Activated T-cell treated with anti-CD3 and anti-CD28 coated beads for 24 hours (primary cell): ENCODE data around the gene EXOSC7.

Experiments
- DNase-seq: peaks from one replicate; pipeline ENCODE4 v3.0.0-alpha.2; 2020; ENCODE audit warnings: low read depth

The EXOSC7 gene

DNA sequence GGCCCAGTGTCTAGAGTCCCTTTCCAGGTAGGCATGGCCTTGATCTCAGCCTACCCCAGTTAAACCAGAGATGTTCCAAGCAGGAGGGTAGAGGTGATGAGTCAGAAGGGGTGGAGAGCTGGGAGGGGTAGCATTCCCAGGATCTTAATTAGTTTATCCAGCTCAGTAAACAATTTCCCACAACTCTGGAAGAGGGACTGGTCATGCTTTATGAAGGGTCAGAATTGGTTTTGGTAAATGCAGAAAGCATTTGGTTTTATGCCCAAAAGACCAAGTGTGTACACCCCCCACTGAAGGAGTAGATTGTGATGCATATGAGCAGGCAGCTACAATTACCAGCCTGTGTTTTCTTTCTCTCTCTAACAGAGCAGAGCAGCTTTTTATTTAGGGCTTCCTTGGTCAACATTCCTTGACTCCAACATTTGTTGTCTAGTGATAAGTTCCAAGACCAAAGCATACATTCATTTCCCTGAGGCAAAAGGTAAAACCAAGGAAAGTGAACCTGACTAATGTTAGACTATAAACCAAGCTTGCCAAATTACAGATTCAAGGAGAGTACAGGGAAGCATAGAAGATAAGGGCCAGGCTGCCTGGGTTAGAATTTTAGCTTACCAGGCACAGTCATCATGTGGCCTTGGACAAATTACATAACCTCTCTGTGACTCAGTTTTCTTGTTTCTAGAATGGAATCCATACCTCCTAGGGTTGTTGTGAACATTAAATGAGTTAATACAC, 17.6 kb downstream of the EXOSC7 start:
- DNase-seq = no peak

DNA sequence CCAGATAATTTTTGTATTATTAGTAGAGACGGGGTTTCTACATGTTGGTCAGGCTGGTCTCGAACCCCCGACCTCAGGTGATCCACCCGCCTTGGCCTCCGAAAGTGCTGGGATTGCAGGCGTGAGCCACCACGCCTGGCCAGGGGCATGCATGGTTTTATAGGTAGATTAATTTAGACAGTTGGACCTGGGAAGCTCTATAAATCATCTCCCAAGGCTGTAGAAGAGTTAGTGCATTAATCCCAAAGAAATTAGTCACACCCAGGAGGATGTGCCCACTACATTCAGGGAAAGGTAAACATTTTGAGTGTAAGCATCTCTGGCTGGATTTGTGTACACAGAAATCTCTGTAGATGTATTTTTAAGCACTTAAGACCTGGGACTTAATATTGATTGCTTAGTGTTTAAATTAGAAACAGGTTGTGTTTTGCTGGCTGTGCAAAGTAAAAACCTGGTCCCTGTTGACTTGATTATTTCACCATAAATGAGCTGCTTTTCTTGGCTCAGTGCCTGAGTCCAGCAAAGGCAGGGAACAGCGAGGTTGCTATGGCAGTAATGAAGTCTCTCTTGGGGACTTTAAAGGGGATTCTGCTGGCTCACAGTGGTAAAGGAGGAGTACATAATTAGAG, 19.2 kb downstream of the EXOSC7 start:
- DNase-seq = no peak

DNA sequence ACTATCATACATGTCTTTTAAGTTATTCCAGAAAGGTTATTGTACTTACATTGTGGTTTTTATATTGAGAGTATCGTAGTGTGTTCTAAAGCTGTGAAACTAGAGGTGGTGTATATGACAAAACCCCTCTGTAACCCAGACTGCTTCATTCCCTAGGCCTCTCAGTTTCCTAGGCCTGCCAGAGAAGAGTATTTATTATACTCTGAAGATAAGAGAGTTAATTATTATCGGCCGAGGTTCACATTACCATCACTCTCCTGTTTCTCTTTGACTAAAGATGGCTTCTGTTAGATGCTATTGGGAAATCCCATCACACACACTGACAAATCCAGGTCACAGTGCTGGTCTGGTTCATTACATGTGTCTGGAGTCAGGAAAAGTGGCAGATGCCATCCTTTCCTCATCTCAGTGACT, 20.5 kb downstream of the EXOSC7 start:
- DNase-seq = no peak

DNA sequence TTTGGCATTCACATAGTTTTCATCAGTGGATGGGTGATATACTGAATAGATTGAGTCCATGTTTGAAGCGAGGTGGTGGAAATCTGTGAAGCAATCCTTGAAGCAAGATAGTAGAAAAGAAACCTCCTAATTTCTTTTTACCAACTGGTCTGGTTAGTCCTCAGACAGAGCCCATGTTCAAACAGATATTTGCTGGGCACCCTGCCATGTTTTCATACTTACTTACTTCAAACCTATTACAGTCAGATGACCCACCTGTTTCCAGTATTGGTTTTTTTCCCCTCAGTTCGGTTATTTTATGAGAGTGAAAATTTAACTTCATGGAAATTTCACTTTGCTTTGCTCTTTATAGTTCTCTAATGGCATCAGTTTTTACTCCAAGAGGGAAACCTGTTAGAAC, 23.7 kb downstream of the EXOSC7 start:
- DNase-seq = no peak

DNA sequence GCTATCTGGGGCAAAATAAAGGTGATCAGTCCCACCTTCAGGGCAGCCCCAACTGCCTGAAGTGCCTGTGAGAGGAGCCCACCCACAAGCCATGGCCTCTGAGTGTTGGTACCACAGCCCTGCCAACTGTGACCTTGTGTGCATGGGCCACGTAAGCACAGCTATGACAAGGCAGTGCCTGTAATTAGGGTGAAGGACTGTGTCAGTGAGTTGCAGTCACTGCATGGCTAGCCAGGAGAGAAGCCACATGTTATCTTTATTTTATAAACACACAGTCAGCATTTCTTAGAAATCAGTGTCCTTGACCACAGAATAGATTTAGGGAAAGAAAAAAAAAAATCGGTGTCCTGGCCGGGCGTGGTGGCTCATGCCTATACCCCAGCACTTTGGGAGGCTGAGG, 24.8 kb downstream of the EXOSC7 start:
- no peak for DNase-seq

DNA sequence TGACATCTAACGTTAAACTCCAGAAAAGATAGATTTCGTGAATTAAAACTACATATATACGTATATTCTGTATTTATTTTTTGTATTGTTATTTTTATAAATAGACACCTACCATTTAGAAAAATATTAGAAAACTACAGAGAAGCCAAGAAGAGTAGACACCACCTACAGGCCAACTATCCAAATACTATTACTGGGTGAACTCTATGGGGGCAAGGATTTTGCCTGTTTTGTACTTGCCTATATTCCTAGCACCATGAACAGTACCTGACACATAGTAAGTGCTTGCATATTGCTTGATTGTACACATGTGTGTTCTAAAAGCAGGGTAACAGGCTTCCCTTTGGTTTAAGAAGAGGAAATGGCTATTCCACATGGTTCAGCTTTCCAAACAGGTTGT, 25.7 kb downstream of the EXOSC7 start:
- DNase-seq = no peak

DNA sequence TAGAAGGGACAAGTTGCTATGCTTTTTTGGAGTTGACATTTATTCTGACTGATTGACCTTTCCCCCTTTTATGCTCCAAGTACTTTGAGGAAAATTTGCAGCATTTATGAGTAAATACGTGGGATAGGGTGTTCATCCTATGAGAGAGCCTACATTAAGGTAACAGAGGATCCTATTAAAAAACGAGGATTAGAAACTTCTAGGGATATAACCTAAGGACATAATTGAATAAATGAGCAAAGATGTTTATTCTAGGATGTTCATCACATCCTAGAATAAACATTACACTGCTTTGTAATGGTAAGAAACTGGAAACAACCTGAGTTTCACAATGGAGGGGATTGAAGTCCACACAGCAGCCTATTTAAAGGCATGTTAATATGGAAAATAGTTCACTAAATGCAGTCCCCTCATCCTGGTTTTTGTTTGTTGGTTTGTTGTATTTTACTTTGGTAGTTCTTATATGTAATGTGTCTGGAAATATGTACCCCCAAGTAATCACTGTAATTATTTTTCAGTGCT, 26.2 kb downstream of the EXOSC7 start:
- DNase-seq = no peak

DNA sequence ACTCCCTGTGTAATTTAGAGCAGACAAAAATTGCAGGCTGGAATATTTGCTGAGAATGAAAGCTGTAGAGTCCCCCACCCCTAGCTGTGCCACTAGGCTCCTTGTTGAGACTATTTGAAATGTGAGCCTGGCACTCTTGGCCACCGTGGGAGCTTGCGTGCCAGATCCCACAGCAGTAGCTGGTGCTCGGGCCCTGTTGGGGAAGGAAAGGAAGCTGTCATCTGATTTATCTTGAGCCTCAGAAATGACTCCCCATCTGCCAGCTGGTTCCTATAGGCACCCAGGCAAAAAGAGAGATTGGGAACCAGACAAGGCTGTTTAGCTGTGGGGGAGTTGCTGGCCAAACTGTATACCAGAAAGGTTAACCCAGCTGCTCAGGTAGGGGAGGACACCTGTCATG, 26.7 kb downstream of the EXOSC7 start:
- DNase-seq = no peak

DNA sequence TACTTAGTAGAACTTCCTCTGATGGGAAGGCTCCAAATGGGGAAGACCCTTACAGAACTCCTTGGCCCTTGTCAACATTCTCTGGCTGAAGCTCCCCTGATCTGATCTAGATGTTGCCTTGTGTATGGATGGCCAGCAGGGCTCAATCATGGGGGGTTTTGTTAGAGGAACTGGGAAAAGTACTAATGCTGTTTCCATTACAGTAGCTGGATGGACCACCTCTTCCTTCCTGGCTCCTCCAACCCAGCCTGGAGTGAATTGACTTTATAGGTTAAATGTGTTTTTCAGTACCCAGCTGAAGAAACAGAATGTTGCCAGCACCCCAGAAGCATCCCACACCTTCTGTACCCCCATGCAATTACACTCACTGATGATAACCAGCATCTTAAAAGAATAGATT, 27.4 kb downstream of the EXOSC7 start:
- DNase-seq = no peak

DNA sequence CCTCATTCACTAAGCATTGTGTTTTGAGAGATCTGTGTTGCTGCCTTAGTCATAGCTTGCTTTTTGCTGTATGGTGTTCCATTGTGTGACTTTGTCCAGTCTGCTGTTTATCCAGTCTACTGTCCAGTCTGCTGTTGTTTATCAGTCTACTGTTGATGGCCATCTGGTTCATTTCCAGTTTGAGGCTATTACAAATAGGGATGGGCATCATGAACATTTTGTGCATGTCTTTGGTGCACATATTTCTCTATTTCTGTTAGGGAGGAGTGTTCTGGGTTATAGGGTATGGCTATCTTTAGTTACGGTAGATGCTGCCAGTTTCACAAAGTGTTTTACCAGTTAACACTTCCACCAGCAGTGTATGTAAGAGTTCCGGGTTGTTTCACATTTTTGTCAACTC, 27.8 kb downstream of the EXOSC7 start:
- DNase-seq = no peak

DNA sequence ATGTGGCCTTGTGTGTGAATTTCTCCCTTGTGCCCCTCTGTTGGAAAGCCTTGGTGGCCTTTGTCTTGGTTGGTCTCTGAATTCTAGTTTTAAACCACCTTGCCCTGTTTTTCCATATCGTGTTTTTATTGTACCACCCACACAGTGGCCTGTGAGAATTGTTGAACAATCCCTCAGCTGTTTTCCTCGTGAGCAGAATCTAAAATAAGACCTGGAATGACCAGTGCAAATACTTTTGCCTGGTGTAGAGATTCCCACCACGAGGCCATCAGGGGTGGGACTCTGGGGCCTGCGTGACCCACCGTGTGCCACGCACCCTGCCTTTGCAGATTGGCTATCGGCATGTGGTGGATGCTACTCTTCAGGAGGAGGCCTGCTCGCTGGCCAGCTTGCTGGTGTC, 31.0 kb downstream of the EXOSC7 start:
- DNase-seq = no peak

DNA sequence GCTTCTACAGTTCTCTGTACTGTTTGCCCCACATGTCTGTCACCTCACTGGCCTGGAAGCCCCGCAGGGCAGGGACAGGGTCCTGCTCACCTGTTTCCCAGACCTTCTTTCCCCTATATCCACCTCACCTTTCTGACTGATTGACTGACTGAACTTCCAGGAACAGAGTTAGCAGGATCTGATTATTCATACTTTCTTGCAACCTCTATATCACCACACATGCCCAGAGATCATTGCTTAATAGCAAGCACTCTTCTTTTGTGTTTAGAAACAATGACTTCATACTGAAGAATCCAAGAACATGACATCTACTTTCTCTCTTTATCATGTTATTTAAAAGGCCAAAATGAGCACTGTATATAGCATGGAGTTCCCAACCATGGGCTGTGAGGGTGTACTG, 32.1 kb downstream of the EXOSC7 start:
- no peak for DNase-seq

DNA sequence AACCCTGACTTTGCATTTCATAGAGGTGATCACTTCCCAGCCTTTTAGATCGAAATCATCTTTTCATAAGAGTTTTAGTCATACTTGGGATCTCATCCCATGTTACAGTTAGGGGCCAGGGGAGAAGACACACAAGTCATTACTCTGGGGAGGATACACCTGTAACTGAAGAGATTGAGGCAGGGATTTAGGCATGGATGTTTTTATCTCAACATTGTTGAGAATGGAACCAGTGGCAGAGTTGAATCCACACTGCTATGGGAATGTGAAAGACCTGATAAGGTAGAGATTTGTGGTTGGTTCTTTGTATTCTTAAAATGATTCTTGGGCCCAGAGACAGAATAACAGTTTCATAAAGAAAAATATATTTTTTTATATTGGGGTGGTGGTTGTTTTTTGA, 33.8 kb downstream of the EXOSC7 start:
- DNase-seq = no peak

DNA sequence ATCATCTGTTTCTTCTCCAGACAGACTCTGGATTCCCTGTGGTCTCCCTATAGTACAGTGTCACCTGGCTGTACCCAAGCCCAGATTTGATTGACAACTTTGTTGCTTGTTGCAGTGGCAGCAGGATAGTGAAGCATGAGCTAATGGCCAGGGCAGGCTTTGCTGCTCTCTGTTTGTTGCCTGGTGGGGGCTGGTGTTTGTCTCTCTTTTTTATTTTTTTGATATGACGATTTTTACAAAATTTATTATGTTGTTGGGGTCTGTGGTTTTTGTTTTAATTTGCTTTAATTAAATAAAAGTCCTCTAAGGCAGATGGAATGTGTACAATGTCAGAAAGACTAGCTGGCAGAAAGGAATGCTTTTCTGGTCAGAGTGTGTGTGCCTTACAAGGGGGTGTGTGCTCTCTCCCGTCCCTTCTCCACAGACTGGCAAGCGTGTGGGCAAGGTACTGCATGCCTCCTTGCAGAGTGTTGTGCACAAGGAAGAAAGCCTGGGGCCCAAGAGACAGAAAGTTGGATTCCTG, 34.8 kb downstream of the EXOSC7 start:
- no peak for DNase-seq

DNA sequence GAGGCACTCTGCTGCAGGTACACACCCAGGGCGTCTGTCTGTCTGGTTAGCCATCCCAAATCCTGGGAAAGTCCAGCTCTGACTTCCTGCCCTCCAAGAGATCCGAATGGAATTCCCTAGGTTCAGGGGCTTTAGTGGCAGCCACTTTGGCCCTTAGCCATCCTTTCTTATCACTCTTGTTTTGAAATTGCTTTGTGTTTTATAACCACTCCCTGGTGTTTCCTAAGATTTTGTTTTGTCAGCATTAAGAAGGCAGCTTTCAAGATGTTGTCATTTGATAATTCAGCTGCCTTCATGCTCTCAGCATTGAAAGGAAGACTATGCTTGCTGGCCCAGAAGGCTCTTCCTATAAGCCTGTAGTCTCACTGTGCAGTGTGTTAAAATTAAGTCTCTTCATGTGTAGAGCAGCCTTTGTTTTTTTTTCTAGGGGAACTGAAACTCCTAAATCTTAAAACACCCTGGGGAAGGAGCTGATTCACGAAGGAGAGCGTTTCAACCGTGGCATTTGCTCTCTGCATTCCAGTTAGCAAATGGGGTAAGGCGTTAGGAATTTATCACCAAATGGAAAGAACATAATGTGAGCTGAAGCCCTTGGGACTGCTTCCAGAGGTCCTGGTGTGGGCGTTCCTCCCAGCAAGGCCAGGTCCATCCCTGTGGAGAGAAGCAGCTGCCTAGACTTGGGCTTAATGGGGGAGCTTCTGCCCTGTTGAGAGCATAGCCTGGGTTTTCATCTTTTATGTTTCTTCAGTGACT, 35.9 kb downstream of the EXOSC7 start:
- no peak for DNase-seq

DNA sequence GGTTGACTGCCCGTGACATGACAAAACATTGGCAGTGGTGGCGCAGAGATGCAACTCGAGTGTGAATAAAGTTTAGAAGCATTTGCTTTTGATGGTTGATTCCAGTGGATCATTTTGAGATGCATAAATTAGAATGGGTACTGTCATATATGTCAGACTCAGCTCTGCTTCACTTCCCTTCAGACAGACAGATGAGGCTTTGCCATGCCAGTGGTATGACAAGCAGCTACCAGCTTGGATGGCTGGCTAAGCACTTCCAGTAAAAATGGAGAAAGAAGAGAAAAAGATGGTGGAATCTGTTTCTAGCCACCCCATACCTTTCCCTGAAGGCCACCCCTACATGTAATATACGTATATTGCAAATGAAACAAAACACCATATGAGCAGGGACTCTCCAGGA, 36.5 kb downstream of the EXOSC7 start:
- no peak for DNase-seq

DNA sequence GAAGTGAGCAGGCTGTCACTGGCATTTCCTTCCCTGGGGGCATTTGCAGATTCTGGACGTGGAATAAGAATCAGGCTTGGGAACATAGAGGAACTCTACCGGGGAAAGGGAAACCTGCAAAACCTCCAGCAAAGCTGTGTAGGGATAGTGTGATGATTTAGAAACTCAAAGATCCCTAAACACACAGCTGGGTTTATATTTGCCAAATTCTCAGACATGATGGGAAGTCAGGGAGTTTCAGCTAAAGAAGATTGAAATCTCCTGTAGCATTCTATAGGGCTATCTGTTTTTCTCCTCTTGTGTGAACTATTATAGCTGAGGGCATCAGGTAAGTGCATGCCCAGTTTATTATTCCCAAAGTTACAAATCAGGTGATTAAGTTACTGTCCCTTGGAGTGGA, 40.9 kb downstream of the EXOSC7 start:
- no peak for DNase-seq

DNA sequence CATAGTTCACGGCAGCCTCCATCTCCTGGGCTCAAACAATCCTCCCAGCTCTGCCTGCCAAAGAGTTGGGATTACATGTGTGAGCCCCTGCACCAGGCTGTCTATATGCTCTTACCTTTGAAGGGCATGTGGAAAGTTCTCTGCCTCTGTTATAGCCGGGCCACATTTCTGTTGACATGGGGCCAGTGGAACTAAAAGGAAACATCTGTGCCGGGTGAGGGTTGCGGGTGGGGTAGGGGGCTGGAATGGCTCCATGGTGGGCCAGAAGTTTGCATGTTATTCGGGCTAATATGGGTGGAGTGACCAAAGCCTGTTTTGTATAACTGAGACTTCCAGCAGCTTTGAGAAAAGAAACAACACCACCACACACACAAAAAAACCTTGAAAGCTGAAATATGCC, 41.8 kb downstream of the EXOSC7 start:
- DNase-seq = no peak

DNA sequence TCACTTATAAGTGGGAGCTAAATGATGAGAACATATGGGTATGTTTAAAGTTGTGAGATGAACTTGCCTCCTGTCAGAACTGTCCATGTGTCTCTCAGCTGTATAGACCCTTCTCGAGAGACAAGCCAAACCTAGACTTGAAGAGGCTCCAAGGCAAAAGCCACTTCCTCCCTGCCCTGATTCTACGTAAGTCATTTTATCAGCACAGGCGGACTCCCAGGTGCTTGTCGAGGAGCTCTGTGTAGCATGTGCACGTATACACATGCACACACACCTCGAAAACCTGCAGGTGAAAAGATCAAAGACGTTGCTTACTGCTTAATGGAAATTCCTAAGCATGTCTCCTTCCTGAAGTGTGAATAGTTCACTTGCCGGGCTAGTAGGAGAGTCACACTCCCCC, 44.5 kb downstream of the EXOSC7 start:
- DNase-seq = no peak

DNA sequence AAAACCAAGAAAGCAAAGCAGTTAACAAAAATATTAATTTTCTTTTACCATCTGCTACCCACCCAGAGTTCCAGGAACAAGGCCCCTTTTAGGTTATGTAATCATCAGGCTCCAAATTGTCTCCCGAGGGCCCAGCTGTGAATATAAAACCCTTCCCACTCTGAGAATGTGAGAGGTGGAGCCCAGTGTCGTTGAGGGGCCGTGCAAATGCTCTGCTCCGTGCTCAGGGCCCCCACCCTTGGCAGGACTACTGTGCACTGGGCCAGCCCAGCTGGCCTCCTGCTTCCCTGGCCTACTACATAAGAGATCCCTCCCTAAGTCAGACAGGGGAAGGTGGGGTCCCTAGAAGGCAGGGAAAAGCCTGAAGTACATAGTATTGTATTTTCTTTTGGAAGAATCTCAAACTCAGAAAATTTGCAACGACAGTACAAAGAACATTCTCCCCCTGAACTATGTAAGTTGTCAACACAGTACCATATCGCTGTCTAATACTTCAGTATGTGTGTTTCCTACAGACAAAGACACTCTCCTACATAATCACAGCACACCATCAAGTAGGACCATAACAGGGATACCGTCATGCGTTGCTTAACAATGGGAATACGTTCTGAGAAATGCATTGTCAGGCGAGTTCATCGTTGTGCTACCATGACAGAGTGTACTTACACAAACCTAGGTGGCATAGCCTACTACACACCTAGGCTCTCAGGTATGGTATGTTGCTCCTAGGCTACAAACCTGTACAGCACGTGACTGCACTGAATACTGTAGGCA, 45.7 kb downstream of the EXOSC7 start:
- no peak for DNase-seq

DNA sequence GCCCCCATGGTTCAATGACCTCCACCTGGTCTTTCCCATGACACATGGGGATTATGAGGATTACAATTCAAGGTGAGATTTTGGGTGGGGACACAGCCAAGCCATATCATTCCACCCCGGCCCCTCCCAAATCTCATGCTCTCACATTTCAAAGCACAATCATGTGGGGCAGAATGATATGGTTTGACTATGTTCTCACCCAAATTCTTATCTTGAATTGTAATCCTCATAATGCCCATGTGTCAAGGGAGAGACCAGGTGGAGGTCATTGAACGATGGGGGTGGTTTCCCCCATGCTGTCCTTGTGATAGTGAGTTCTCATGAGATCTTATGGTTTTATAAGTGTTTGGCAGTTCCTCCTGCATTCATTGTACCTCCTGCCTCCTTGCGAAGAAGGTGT, 47.6 kb downstream of the EXOSC7 start:
- no peak for DNase-seq
